Testis (tissue), 3 donors: Measurements from ENCODE around the gene ACADS. TPM values are rescaled to one million over a fixed set of nuclear protein-coding genes. Genes with fewer than 3 reads are reported as not detected.

Experiments
- DNase-seq: peaks from one replicate; pipeline ENCODE4 v3.0.0-alpha.2; 2019
- H3K27ac ChIP-seq, 2 donors: fragments of 200-600 bp; sonication (generic); one replicate each; pipeline ENCODE4 v1.5.1; 2019
- H3K27me3 ChIP-seq: fragments of 200-600 bp; sonication (generic); one replicate; pipeline ENCODE4 v1.5.1; 2019
- H3K36me3 ChIP-seq: fragments of 200-600 bp; sonication (generic); one replicate; pipeline ENCODE4 v1.5.1; 2017; ENCODE audit warnings: low read depth; ENCODE audit errors: missing control alignments
- H3K4me1 ChIP-seq: fragments of 200-600 bp; sonication (generic); one replicate; pipeline ENCODE4 v1.5.1; 2019
- H3K4me3 ChIP-seq, 2 donors: fragments of 200-600 bp; sonication (generic); one replicate each; pipeline ENCODE4 v1.5.1; 2017 to 2019
- H3K9me3 ChIP-seq: fragments of 200-600 bp; sonication (generic); one replicate; pipeline ENCODE4 v1.5.1; 2017
- POLR2A ChIP-seq: fragments of 450-650 bp; IDR thresholded peaks from one replicate; pipeline ENCODE4 v1.6.1; 2017; ENCODE audit warnings: antibody characterized with exemption, mild to moderate bottlenecking, moderate library complexity
- WGBS, 2 donors: methylation state at CpG; one replicate each; pipeline ENCODE4 v1.1.5; 2018; 5-methylcytosine and 5-hydroxymethylcytosine counted together
- intact Hi-C: fragments of 100-400 bp; cut with DNase I; formaldehyde crosslinking; loops from one replicate; pipeline ENCODE4 v1.15.1; 2023; ENCODE audit warnings: low total_unique reads
- polyA plus RNA-seq: library from polyadenylated mRNA; stranded (reverse); fragments of 350-450 nt; fragmentation: Illumina TruSeq; extraction: RNeasy Lipid Tissue Mini Kit (QIAGEN cat#74804); gene quantifications from one replicate; pipeline ENCODE4 v1.2.3, GENCODE V29; 2014; ENCODE audit warnings: low read depth, low replicate concordance; ENCODE audit not compliant: insufficient read depth
- total RNA-seq, 2 donors: library from RNA; depleted of rRNA; stranded (reverse); fragments of >200 nt; gene quantifications; one replicate each; pipeline ENCODE4 v1.2.3, GENCODE V29; 2016
- TF ChIP-seq, protein P1 (sequence below), 3 experiments: fragments of 450-650 bp in 2 of 3; fragments of 200-600 bp in 1 of 3; sonication (generic) in 1 of 3; IDR thresholded peaks; one replicate each; pipeline ENCODE4 v1.5.1; 2016 to 2019; ENCODE audit warnings: antibody characterized with exemption in 3 of 3, mild to moderate bottlenecking in 2 of 3, moderate library complexity in 1 of 3

Gene ACADS
- total and polyA plus RNA-seq, 3 donors from 2014 or later: 28.3 to 43.9 (median 30.2) TPM

DNA sequence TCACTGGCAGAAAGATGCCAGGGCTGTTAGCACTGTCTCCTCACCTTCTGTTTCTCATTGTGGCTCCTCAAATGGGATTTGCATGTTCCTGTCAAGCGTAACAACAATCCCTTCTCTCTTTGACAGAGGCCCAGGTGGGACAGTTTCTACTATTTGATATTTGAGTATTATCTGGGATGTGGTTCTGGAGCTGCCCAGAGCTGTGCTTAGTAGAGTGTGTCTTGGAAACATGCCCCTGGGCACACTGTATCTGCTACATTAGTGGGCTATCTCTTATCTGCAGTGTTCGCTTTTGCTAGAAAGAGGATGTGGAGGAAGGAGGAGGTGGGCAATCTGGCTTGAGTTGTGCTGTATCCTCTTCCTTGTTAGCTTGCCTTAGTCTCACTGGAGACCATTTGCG is 3.8 kb upstream of the ACADS start:
- TF ChIP-seq, protein P1, sequence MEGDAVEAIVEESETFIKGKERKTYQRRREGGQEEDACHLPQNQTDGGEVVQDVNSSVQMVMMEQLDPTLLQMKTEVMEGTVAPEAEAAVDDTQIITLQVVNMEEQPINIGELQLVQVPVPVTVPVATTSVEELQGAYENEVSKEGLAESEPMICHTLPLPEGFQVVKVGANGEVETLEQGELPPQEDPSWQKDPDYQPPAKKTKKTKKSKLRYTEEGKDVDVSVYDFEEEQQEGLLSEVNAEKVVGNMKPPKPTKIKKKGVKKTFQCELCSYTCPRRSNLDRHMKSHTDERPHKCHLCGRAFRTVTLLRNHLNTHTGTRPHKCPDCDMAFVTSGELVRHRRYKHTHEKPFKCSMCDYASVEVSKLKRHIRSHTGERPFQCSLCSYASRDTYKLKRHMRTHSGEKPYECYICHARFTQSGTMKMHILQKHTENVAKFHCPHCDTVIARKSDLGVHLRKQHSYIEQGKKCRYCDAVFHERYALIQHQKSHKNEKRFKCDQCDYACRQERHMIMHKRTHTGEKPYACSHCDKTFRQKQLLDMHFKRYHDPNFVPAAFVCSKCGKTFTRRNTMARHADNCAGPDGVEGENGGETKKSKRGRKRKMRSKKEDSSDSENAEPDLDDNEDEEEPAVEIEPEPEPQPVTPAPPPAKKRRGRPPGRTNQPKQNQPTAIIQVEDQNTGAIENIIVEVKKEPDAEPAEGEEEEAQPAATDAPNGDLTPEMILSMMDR (IDR thresholded peaks at IDR 0.05): no peak
- no peak for TF ChIP-seq POLR2A
- Histone ChIP-seq H3K4me1 (peaks cover 6% of the 10 kb centered on the region), H3K27ac (no peak overlapping the region), H3K27me3 (no peaks in the 10 kb centered on the region), H3K36me3 (no peaks in the 10 kb centered on the region), H3K4me3 (no peak overlapping the region), H3K9me3 (no peaks in the 10 kb centered on the region)
- intact Hi-C loops: no loop called here
- DNase-seq: no peak
- WGBS, 2 donors: 86 to 100% methylated on average over 2 to 3 of the region's 3 CpGs

DNA sequence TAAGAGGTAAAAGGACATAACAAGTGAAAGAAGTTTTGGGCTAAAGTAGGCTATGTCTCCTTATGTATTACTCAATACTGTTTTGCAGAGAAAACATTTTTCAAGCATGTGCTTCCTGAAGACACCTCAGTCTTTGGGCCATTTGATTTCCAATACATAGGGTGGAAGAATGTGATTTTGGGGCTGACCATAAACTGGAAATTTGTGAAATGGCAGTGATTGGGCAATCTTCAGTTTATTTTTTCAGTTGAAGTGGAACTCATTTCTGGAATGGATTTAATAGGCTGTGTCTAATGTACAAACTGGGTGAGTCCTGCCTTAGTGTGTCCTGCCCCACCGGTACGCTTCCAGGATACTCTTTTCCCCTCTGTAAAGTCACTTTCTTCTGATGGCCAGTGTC is 2.8 kb upstream of the ACADS start:
- intact Hi-C loops: no loop called here
- Histone ChIP-seq H3K4me3 (no peak overlapping the region), H3K4me1 (peaks cover 6% of the 10 kb centered on the region), H3K27me3 (no peaks in the 10 kb centered on the region), H3K27ac (no peak overlapping the region), H3K36me3 (no peaks in the 10 kb centered on the region), H3K9me3 (no peaks in the 10 kb centered on the region)
- no peak for TF ChIP-seq POLR2A
- TF ChIP-seq, protein P1 (IDR thresholded peaks at IDR 0.05): no peak
- DNase-seq: no peak
- WGBS, 2 donors: 98 to 100% methylated on average over 2 of the region's 2 CpGs

DNA sequence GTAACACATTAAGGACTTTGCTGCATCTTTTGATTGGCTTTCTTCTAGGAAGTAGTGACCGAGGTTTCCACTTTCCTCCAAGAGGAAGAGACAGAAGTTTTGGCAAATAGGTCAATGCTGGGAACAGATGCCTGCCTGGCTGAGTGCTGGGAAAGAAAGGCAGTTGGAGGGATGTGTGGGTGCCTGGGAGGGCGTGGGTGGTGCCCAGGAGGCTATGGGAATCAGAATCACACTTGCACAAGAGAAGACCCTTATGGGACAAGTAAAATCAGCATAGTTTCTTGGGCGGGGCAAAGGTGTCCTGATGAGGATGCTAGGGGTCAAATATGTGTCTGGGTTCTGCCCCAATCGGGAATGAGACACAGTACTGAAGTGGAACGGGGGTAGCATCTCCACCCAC is 906 bp upstream of the ACADS start:
- TF ChIP-seq, protein P1 (IDR thresholded peaks at IDR 0.05): no peak
- TF ChIP-seq POLR2A: no peak
- H3K4me3 ChIP-seq: no peak overlapping the region
- DNase-seq: no peak

DNA sequence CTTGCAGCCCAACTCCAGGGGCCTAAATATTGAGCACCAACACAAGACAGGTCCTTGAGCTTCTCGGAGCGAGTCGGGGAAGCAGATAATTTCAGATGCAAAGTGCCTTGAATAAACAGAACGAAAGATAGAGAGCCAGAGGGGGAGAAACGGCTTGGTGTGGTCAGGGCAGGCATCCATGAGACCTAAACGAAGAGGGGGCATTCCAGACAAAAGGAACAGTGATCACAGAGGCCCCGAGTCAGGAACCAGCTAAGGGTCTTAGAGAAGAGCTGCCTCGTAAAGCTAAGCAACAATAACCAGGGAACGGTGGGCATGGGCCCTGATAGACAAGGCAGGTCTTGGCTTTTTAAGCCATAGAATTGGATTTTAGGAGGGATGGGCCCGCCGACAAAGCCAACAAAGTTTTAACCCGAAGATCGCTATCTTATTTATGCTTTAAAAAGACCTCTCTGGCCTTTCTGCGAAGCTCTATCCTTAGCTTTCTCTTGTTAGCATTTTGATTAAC is 421 bp upstream of the ACADS start:
- intact Hi-C loops: no loop called here
- TF ChIP-seq, protein P1 (IDR thresholded peaks at IDR 0.05): no peak
- no peak for TF ChIP-seq POLR2A
- peak overlapping the region; percentile 68 to 72 for H3K27ac ChIP-seq

More for the DNA sequence above, 906 bp upstream of the ACADS start:
- WGBS, 2 donors: 58 to 61% methylated on average over 5 of the region's 5 CpGs
- H3K36me3 ChIP-seq: no peaks in the 10 kb centered on the region
- no peaks in the 10 kb centered on the region for H3K27me3 ChIP-seq
- no peaks in the 10 kb centered on the region for H3K9me3 ChIP-seq
- H3K27ac ChIP-seq: no peak overlapping the region
- intact Hi-C loops: no loop called here
- peaks cover 6% of the 10 kb centered on the region for H3K4me1 ChIP-seq

DNA sequence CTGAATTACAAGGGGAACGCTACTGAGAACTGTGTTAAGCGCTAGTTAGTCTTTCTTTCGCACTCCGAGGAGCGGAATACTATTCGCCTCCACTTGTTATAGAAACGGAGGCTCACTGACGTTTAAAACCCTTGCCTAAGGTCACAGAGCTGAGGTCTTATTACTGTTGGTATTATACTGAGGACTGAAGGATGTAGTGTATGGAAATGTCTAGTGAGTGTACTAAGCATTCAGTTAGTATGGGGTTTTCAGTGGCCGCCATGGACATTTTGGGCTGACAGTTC is 826 bp downstream of the ACADS start:
- H3K36me3 ChIP-seq: no peaks in the 10 kb centered on the region
- H3K4me3 ChIP-seq: peak overlapping the region in 1 of 2 donors; percentile 70
- H3K4me1 ChIP-seq: peaks cover 6% of the 10 kb centered on the region
- H3K27me3 ChIP-seq: no peaks in the 10 kb centered on the region
- 68 to 74% methylated on average over 9 of the region's 9 CpGs for WGBS, 2 donors
- TF ChIP-seq, protein P1 (IDR thresholded peaks at IDR 0.05): no peak
- no peak for TF ChIP-seq POLR2A
- H3K9me3 ChIP-seq: no peaks in the 10 kb centered on the region
- intact Hi-C loops: no loop called here
- no peak for DNase-seq
- H3K27ac ChIP-seq: no peak overlapping the region

More for the DNA sequence above, 421 bp upstream of the ACADS start:
- Histone ChIP-seq H3K27me3 (no peaks in the 10 kb centered on the region), H3K9me3 (no peaks in the 10 kb centered on the region), H3K4me3 (peak overlapping the region; percentile 62 to 70), H3K36me3 (no peaks in the 10 kb centered on the region), H3K4me1 (peaks cover 6% of the 10 kb centered on the region)
- 15 to 19% methylated on average over 14 of the region's 14 CpGs for WGBS, 2 donors
- no peak for DNase-seq
